CD4-positive, alpha-beta T cell treated with Interleukin-6 at 100 ng/mL for 8 hours (primary cell): ENCODE results near the gene YTHDC1.

ENCODE experiments used
- DNase-seq: peaks from one replicate; pipeline ENCODE4 v3.0.0-alpha.2; 2020; ENCODE audit warnings: mixed read lengths, low spot score

YTHDC1 gene

GRCh38 chr4:68358988-68359387, 9.1 kb upstream of the YTHDC1 start:
- DNase-seq, result no peak

- DNase-seq, result no peak
Observed at GRCh38 chr4:68352791-68353190, 2.9 kb upstream of the YTHDC1 start.

GRCh38 chr4:68349279-68349648, 626 bp downstream of the YTHDC1 start:
- DNase-seq, result no peak

- DNase-seq, result no peak
Observed at GRCh38 chr4:68348577-68348976, 1.3 kb downstream of the YTHDC1 start.

- no peak for DNase-seq
Observed at GRCh38 chr4:68347845-68348244, 2.0 kb downstream of the YTHDC1 start.

GRCh38 chr4:68346461-68346860, 3.4 kb downstream of the YTHDC1 start:
- DNase-seq, result no peak

GRCh38 chr4:68344785-68345184, 5.1 kb downstream of the YTHDC1 start:
- no peak for DNase-seq

GRCh38 chr4:68344049-68344448, 5.8 kb downstream of the YTHDC1 start:
- no peak for DNase-seq

GRCh38 chr4:68342134-68342533, 7.8 kb downstream of the YTHDC1 start:
- no peak for DNase-seq

GRCh38 chr4:68338625-68339024, 11.3 kb downstream of the YTHDC1 start:
- DNase-seq, result no peak

GRCh38 chr4:68337522-68337921, 12.4 kb downstream of the YTHDC1 start:
- no peak for DNase-seq

- DNase-seq, result no peak
Observed at GRCh38 chr4:68337004-68337403, 12.9 kb downstream of the YTHDC1 start.

GRCh38 chr4:68336530-68336929, 13.4 kb downstream of the YTHDC1 start:
- DNase-seq, result no peak

- DNase-seq, result no peak
Observed at GRCh38 chr4:68326141-68326540, 23.7 kb downstream of the YTHDC1 start.

- DNase-seq, result no peak
Observed at GRCh38 chr4:68324519-68325262, 25.2 kb downstream of the YTHDC1 start.

- no peak for DNase-seq
Observed at GRCh38 chr4:68319040-68319439, 30.9 kb downstream of the YTHDC1 start.

GRCh38 chr4:68316193-68316969, 33.5 kb downstream of the YTHDC1 start:
- no peak for DNase-seq

GRCh38 chr4:68310651-68311247, 39.1 kb downstream of the YTHDC1 start:
- no peak for DNase-seq

GRCh38 chr4:68304731-68305130, 45.2 kb downstream of the YTHDC1 start:
- no peak for DNase-seq

- no peak for DNase-seq
Observed at GRCh38 chr4:68299492-68300457, 50.1 kb downstream of the YTHDC1 start.

- DNase-seq, result no peak
Observed at GRCh38 chr4:68297137-68297536, 52.8 kb downstream of the YTHDC1 start.

- no peak for DNase-seq
Observed at GRCh38 chr4:68291256-68291655, 58.6 kb downstream of the YTHDC1 start.
